ENCODE data around the gene MCF2L2.

The MCF2L2 gene

DNA sequence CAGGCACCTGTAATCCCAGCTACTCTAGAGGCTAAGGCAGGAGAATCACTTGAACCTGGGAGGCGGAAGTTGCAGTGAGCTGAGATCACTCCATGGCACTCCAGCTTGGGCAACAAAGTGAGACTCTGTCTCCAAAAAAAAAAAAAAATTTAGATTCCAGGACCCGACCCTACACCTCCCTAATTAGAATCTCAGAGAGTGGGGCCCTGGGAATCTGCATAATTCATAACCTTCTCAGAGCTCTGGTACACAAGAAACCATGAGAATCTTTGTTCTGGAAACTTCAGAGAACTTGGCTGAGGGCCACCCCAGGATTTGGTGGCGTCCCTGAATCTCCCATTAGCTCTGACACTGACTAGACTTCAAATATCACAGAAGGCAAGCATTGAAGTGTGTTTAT is 143.8 kb downstream of the MCF2L2 start:
- no peak for DNase-seq (ENCODE audit: low read depth)
- no peak for TF ChIP-seq CTCF (IDR thresholded peaks at IDR 0.05; ENCODE audit: low read length, missing control alignments)
- no peak overlapping the region for H3K4me3 ChIP-seq (replicated peaks; ENCODE audit: low read depth, low read length)

GRCh38 chr3:183283886-183284285 is 144.5 kb downstream of the MCF2L2 start:
- TF ChIP-seq CTCF (IDR thresholded peaks at IDR 0.05; ENCODE audit: low read length, missing control alignments): no peak
- DNase-seq (ENCODE audit: low read depth): no peak
- no peak overlapping the region for H3K4me3 ChIP-seq (replicated peaks; ENCODE audit: low read depth, low read length)

DNA sequence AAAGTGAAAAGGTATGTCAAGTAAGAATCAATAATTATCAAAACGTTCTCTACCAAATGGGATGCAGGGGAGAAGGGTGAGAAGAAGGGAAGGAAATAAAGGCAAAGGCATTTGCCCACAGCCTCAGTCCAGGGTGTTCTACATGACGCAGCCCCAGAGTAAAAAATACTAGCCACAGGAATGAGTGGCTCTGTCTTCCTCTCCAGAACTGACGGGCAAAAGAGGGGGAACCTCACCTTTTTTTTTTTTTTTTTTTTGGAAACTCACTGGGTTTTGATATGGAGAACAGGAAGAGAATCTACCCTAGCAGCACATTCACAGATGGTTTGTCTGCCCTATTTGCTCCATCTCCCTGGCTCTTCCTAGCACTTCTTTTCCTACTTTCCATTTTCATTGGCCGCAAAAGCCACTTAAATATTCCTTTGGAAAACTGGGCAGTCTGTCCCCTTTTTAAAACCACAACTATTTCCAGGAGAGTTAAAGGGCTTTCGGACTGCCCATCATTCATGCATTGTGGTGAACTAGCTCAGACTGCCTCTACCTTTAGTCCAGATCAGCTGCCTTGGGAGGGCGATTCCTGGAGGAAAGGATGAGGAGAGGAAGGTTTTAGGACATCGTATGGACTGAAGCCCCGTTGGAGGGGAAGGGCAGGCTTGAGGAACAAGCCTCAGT is 147.2 kb downstream of the MCF2L2 start:
- H3K4me3 ChIP-seq (replicated peaks; ENCODE audit: low read depth, low read length): no peak overlapping the region
- TF ChIP-seq CTCF (IDR thresholded peaks at IDR 0.05; ENCODE audit: low read length, missing control alignments): no peak
- no peak for DNase-seq (ENCODE audit: low read depth)

DNA sequence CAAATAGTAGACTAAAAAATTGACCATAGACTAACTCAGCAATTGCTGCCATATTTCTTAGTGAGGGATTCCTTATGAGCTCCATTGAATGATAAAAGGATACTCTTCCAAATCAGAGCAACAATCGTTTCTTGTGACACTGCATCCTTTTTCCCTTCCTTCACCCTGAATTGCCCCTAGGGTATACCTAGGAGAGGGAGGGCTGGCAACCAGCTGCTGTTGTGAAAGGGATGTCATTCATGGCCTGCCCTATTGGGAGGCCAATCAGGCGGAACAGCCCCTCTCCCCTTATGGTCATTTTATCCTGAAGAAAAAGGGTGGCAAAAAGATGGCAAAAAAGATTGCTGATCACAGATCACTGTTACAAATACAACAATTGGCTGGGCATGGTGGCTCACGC is 149.0 kb downstream of the MCF2L2 start:
- H3K4me3 ChIP-seq (replicated peaks; ENCODE audit: low read depth, low read length): no peak overlapping the region
- no peak for DNase-seq (ENCODE audit: low read depth)
- TF ChIP-seq CTCF (IDR thresholded peaks at IDR 0.05; ENCODE audit: low read length, missing control alignments): no peak

DNA sequence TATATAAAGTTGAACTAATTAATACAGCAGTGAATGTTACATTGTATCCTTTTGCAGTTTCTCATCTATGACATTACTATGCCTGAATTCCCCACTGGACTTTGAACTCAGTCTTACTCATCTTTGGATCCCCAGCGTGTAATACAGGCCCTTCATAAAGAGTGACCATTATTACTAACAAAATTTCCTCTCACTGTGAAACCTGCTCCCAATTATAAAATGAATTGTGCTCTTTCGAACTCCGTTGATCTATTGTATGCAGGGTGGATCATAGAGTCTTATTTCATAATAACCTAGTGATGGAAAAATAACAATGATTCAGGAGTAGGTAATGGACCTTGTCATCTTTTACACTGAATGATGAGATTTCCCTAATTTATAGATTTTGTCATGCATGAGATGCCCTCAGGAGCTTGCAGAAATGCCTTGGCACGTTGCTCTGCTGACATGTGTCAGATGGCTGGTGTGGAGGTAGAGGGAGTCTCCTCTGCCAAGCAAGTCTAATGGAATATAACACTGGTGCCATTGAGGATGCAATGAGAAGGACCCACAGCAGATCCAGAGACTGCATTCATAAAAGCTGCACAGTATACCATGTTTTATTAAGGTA is 149.8 kb downstream of the MCF2L2 start:
- TF ChIP-seq CTCF (IDR thresholded peaks at IDR 0.05; ENCODE audit: low read length, missing control alignments): no peak
- no peak overlapping the region for H3K4me3 ChIP-seq (replicated peaks; ENCODE audit: low read depth, low read length)
- no peak for DNase-seq (ENCODE audit: low read depth)

GRCh38 chr3:183277260-183277659 is 151.2 kb downstream of the MCF2L2 start:
- H3K4me3 ChIP-seq (replicated peaks; ENCODE audit: low read depth, low read length): no peak overlapping the region
- TF ChIP-seq CTCF (IDR thresholded peaks at IDR 0.05; ENCODE audit: low read length, missing control alignments): no peak
- no peak for DNase-seq (ENCODE audit: low read depth)

GRCh38 chr3:183275937-183276336 is 152.5 kb downstream of the MCF2L2 start:
- no peak for TF ChIP-seq CTCF (IDR thresholded peaks at IDR 0.05; ENCODE audit: low read length, missing control alignments)
- no peak overlapping the region for H3K4me3 ChIP-seq (replicated peaks; ENCODE audit: low read depth, low read length)
- DNase-seq (ENCODE audit: low read depth): no peak
